HepG2 (cell line): ENCODE measurements around the gene CBFA2T2. TPM values are rescaled to one million over a fixed set of nuclear protein-coding genes. Genes with fewer than 3 reads are reported as not detected.

Experiments used
- ATRX ChIP-seq: sonication (generic); formaldehyde crosslinking; IDR thresholded peaks from 2 replicates; pipeline ENCODE4 v1.4.0; 2020; ENCODE audit warnings: missing genetic modification reagents, borderline replicate concordance
- ETV6 ChIP-seq: sonication (generic); formaldehyde crosslinking; conservative IDR thresholded peaks from 2 replicates; pipeline ENCODE4 v1.4.0; 2020; ENCODE audit warnings: missing genetic modification reagents
- FOSL2 ChIP-seq: sonication (generic); formaldehyde crosslinking; IDR thresholded peaks from 2 replicates; pipeline ENCODE4 v1.4.0; 2020; ENCODE audit warnings: missing genetic modification reagents
- KDM5A ChIP-seq: fragments of 200-600 bp; sonication (generic); IDR thresholded peaks from 2 replicates; pipeline ENCODE4 v1.7.0; 2018; ENCODE audit warnings: antibody characterized with exemption, mild to moderate bottlenecking, low read length, borderline replicate concordance
- MAFF ChIP-seq: IDR thresholded peaks from 2 replicates; pipeline ENCODE4 v1.6.1; 2011; ENCODE audit warnings: low read depth, low read length, improper control_type of control experiment
- NRL ChIP-seq: sonication (generic); formaldehyde crosslinking; IDR thresholded peaks from 2 replicates; pipeline ENCODE4 v1.5.0; 2020; ENCODE audit warnings: missing genetic modification reagents, mild to moderate bottlenecking, moderate library complexity, borderline replicate concordance
- PRMT3 ChIP-seq: sonication (generic); formaldehyde crosslinking; IDR thresholded peaks from 2 replicates; pipeline ENCODE4 v1.8.1; 2022; ENCODE audit warnings: low read depth, mild to moderate bottlenecking, moderate library complexity, missing genetic modification reagents, borderline replicate concordance
- PRPF4 ChIP-seq: fragments of 200-400 bp; formaldehyde crosslinking; IDR thresholded peaks from 2 replicates; pipeline ENCODE4 v1.6.1; 2016; ENCODE audit warnings: low read length, low read depth; ENCODE audit not compliant: poor library complexity, severe bottlenecking
- RBFOX2 ChIP-seq: fragments of 200-400 bp; formaldehyde crosslinking; IDR thresholded peaks from 2 replicates; pipeline ENCODE4 v1.6.1; 2017; ENCODE audit warnings: low read depth, mild to moderate bottlenecking, low read length
- SMARCE1 ChIP-seq: fragments of 450-650 bp; IDR thresholded peaks from 2 replicates; pipeline ENCODE4 v1.6.1; 2017; ENCODE audit warnings: borderline replicate concordance
- ZNF24 ChIP-seq: fragments of 450-650 bp; IDR thresholded peaks from 2 replicates; pipeline ENCODE4 v1.6.1; 2017; ENCODE audit warnings: antibody characterized with exemption, mild to moderate bottlenecking
- ZNF780A ChIP-seq: sonication (generic); formaldehyde crosslinking; IDR thresholded peaks from 2 replicates; pipeline ENCODE4 v1.8.0; 2022; ENCODE audit warnings: mild to moderate bottlenecking, missing genetic modification reagents, moderate library complexity
- ZNF83 ChIP-seq: sonication (generic); formaldehyde crosslinking; IDR thresholded peaks from 2 replicates; pipeline ENCODE4 v1.4.0; 2020; ENCODE audit warnings: missing genetic modification reagents, mild to moderate bottlenecking, borderline replicate concordance
- polyA plus RNA-seq, 8 experiments: library from polyadenylated mRNA; depleted of rRNA in 3 of 8; stranded (reverse) in 7 of 8; unstranded in 1 of 8; fragments of >200 nt; fragmentation: Illumina TruSeq in 4 of 8; extraction: Trizol in 4 of 8; gene quantifications; 2 replicates each; pipeline versions ENCODE4 v1.2.1 to v1.2.3, GENCODE V29; 2011 to 2016; ENCODE audit warnings: low read depth in 4 of 8, missing spikeins in 1 of 8, mixed read lengths in 1 of 8; ENCODE audit not compliant: insufficient read depth in 1 of 8
- total RNA-seq, 5 experiments: library from RNA; depleted of rRNA; stranded (reverse); fragments of >200 nt; fragmentation: Illumina TruSeq; extraction: Trizol; gene quantifications; 2 replicates each; pipeline ENCODE4 v1.2.3, GENCODE V29; 2016; ENCODE audit warnings: low read depth in 1 of 5
- TF ChIP-seq, protein P1 (sequence below): sonication (generic); formaldehyde crosslinking; IDR thresholded peaks from 2 replicates; pipeline ENCODE4 v1.9.0; 2022; ENCODE audit warnings: missing genetic modification reagents, mild to moderate bottlenecking, borderline replicate concordance
- TF ChIP-seq, protein P2 (sequence below): sonication (generic); formaldehyde crosslinking; IDR thresholded peaks from 2 replicates; pipeline ENCODE4 v1.4.0; 2020; ENCODE audit warnings: missing genetic modification reagents, mild to moderate bottlenecking, borderline replicate concordance
- TF ChIP-seq, protein P3 (sequence below): conservative IDR thresholded peaks from 2 replicates; pipeline ENCODE4 v1.6.1; 2018; ENCODE audit warnings: missing genetic modification reagents
- TF ChIP-seq, protein P4 (sequence below): sonication (generic); formaldehyde crosslinking; IDR thresholded peaks from 2 replicates; pipeline ENCODE4 v1.5.0; 2020; ENCODE audit warnings: missing genetic modification reagents, mild to moderate bottlenecking, borderline replicate concordance
- TF ChIP-seq, protein P5 (sequence below): sonication (generic); formaldehyde crosslinking; IDR thresholded peaks from 2 replicates; pipeline ENCODE4 v1.8.0; 2022; ENCODE audit warnings: mild to moderate bottlenecking, missing genetic modification reagents, moderate library complexity
- TF ChIP-seq, protein P6 (sequence below): sonication (generic); formaldehyde crosslinking; IDR thresholded peaks from 2 replicates; pipeline ENCODE4 v1.9.0; 2021; ENCODE audit warnings: missing genetic modification reagents, borderline replicate concordance

Gene CBFA2T2
- total and polyA plus RNA-seq, 2 of the 13 experiments (the other 11 are each of a cell fraction or from before 2014, with no cell fraction given): 6.3 to 21.2 TPM

DNA sequence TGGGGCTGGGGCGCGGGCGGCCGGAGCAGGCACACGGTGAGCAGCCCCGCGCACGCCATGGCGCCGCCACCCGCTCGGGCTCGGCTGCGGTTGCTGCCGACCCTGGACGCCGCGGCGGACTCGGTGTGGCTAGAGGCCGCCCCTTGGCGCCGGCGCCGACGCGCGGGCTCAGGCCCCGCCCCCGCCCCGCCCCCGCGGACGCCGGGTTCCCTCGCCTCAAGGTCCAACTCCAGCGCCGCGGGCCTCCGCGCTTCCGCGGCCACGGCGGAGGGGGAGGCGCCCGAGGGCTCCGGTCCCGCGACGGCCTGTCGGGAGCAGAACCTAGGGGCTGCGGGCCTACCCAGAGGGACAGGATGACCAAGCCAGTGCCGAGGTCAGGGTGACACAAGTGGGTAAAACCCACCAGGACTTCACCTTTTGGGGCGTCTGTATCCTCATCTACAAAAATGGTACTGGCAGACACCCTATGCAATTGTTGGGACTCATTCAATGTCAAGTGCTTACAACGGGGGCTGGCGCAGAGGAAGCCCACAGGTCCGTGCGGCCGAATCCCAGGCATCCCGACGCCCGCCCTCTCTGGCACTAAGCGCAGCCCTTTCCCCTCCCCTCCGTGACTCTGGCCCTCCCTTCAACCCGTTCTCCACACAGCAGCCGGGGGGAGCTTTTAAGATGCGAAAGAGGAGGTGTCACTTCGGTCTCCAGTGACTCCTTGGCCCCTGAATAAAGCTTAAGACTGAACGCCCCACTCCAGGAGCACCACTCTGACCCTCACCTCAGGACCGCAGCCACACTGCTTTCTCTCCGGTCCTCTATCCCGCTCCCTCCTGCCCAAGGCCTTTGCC, 184.6 kb downstream of the CBFA2T2 start, which contains the start of gene NECAB3 (continued):
- TF ChIP-seq, protein P1, sequence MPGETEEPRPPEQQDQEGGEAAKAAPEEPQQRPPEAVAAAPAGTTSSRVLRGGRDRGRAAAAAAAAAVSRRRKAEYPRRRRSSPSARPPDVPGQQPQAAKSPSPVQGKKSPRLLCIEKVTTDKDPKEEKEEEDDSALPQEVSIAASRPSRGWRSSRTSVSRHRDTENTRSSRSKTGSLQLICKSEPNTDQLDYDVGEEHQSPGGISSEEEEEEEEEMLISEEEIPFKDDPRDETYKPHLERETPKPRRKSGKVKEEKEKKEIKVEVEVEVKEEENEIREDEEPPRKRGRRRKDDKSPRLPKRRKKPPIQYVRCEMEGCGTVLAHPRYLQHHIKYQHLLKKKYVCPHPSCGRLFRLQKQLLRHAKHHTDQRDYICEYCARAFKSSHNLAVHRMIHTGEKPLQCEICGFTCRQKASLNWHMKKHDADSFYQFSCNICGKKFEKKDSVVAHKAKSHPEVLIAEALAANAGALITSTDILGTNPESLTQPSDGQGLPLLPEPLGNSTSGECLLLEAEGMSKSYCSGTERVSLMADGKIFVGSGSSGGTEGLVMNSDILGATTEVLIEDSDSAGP: peak; percentile 89; the same call in 1 of the 2 replicates
- TF ChIP-seq NRL (CRISPR knock-in tag) (peak; percentile 95), ETV6 (CRISPR knock-in tag) (peak; percentile 58; the same call in 1 of the 2 replicates), ATRX (CRISPR knock-in tag) (peak; percentile 74; the same call in 1 of the 2 replicates), PRPF4 (no peak), ZNF24 (no peak), FOSL2 (CRISPR knock-in tag) (no peak; the same call in none of the 2 replicates), ZNF780A (0 out of 2 replicates have a peak, but pooled peaks have one; percentile 57), PRMT3 (CRISPR knock-in tag) (peak; percentile 79; the same call in 1 of the 2 replicates), MAFF (no peak), SMARCE1 (no peak), RBFOX2 (peak; percentile 85), KDM5A (no peak), ZNF83 (CRISPR knock-in tag) (peak; percentile 85; the same call in 1 of the 2 replicates)
- TF ChIP-seq, protein P2, sequence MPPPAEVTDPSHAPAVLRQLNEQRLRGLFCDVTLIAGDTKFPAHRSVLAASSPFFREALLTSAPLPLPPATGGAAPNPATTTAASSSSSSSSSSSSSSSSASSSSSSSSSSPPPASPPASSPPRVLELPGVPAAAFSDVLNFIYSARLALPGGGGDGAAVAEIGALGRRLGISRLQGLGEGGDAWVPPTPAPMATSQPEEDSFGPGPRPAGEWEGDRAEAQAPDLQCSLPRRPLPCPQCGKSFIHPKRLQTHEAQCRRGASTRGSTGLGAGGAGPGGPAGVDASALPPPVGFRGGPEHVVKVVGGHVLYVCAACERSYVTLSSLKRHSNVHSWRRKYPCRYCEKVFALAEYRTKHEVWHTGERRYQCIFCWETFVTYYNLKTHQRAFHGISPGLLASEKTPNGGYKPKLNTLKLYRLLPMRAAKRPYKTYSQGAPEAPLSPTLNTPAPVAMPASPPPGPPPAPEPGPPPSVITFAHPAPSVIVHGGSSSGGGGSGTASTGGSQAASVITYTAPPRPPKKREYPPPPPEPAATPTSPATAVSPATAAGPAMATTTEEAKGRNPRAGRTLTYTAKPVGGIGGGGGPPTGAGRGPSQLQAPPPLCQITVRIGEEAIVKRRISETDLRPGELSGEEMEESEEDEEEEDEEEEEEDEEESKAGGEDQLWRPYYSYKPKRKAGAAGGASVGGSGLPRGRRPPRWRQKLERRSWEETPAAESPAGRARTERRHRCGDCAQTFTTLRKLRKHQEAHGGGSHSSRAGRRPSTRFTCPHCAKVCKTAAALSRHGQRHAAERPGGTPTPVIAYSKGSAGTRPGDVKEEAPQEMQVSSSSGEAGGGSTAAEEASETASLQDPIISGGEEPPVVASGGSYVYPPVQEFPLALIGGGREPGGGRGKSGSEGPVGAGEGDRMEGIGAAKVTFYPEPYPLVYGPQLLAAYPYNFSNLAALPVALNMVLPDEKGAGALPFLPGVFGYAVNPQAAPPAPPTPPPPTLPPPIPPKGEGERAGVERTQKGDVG (CRISPR knock-in tag): peak; percentile 31; the same call in 1 of the 2 replicates
- TF ChIP-seq, protein P3, sequence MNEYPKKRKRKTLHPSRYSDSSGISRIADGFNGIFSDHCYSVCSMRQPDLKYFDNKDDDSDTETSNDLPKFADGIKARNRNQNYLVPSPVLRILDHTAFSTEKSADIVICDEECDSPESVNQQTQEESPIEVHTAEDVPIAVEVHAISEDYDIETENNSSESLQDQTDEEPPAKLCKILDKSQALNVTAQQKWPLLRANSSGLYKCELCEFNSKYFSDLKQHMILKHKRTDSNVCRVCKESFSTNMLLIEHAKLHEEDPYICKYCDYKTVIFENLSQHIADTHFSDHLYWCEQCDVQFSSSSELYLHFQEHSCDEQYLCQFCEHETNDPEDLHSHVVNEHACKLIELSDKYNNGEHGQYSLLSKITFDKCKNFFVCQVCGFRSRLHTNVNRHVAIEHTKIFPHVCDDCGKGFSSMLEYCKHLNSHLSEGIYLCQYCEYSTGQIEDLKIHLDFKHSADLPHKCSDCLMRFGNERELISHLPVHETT: peak; percentile 97
- TF ChIP-seq, protein P4, sequence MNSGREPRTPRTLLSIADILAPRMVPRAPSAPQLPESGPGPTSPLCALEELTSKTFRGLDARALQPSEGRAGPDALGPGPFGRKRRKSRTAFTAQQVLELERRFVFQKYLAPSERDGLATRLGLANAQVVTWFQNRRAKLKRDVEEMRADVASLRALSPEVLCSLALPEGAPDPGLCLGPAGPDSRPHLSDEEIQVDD: no peak
- TF ChIP-seq, protein P5, sequence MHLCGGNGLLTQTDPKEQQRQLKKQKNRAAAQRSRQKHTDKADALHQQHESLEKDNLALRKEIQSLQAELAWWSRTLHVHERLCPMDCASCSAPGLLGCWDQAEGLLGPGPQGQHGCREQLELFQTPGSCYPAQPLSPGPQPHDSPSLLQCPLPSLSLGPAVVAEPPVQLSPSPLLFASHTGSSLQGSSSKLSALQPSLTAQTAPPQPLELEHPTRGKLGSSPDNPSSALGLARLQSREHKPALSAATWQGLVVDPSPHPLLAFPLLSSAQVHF: 0 out of 2 replicates have a peak, but pooled peaks have one; percentile 43
- TF ChIP-seq, protein P6, sequence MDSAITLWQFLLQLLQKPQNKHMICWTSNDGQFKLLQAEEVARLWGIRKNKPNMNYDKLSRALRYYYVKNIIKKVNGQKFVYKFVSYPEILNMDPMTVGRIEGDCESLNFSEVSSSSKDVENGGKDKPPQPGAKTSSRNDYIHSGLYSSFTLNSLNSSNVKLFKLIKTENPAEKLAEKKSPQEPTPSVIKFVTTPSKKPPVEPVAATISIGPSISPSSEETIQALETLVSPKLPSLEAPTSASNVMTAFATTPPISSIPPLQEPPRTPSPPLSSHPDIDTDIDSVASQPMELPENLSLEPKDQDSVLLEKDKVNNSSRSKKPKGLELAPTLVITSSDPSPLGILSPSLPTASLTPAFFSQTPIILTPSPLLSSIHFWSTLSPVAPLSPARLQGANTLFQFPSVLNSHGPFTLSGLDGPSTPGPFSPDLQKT (CRISPR knock-in tag): no peak
